BE2C (cell line): ENCODE measurements around the gene CDR2L.

ENCODE experiments used
- DNase-seq: peaks from one replicate; pipeline ENCODE4 v3.0.0-alpha.2; 2020
- H3K27me3 ChIP-seq: fragments of 250-450 bp; sonication (Bioruptor Pico); 2 replicates; pipeline ENCODE4 v1.5.1; 2020; ENCODE audit warnings: mild to moderate bottlenecking
- H3K36me3 ChIP-seq: fragments of 250-450 bp; sonication (Bioruptor Pico); 2 replicates; pipeline ENCODE4 v1.5.1; 2020; ENCODE audit warnings: mild to moderate bottlenecking
- H3K4me1 ChIP-seq: fragments of 250-450 bp; sonication (Bioruptor Pico); 2 replicates; pipeline ENCODE4 v1.5.1; 2020
- H3K4me3 ChIP-seq: 2 replicates; pipeline ENCODE4 v1.5.1; 2011; ENCODE audit warnings: low read depth, low read length
- H3K9me3 ChIP-seq: fragments of 250-450 bp; sonication (Bioruptor Pico); 2 replicates; pipeline ENCODE4 v1.5.1; 2020
- TF ChIP-seq, protein P1 (sequence below): IDR thresholded peaks from 2 replicates; pipeline ENCODE4 v1.5.1; 2012; ENCODE audit warnings: mild to moderate bottlenecking, low read depth, low read length

CDR2L gene

DNA sequence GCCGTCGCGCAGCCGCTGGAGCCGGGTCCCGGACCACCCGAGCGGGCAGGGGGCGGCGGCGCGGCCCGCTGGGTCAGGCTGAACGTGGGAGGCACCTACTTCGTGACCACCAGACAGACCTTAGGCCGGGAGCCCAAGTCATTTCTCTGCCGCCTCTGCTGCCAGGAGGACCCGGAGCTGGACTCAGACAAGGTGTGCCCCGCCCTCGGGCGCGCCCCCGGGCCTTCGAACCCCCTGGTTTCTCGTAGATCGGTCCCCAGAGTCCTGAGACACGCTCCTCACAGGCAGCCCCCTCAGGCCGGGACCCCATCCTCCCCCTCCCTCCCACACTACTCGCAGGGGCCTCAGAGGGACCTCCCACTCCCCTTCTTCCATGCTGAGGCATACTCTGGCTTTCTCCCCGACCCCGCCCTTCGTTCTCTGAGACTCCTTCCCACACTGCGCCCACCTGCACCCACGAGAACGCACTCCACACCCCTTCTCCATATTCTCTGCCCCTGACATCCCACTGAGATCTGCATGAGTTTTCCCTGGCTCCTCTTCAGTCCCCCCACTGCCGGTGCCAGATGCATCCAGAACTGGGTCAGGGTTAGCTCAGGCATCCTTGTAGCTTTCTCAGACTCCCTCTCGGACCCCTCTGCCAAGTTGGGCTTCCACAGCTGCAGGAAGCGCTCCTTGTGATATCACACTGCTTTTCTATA, 60.1 kb downstream of the CDR2L start:
- Histone ChIP-seq H3K9me3 (no peaks in the 10 kb centered on the region), H3K4me3 (peak overlapping the region; percentile 94), H3K4me1 (peaks cover 2% of the 10 kb centered on the region), H3K36me3 (peaks cover 15% of the 10 kb centered on the region), H3K27me3 (no peaks in the 10 kb centered on the region)
- TF ChIP-seq, protein P1, sequence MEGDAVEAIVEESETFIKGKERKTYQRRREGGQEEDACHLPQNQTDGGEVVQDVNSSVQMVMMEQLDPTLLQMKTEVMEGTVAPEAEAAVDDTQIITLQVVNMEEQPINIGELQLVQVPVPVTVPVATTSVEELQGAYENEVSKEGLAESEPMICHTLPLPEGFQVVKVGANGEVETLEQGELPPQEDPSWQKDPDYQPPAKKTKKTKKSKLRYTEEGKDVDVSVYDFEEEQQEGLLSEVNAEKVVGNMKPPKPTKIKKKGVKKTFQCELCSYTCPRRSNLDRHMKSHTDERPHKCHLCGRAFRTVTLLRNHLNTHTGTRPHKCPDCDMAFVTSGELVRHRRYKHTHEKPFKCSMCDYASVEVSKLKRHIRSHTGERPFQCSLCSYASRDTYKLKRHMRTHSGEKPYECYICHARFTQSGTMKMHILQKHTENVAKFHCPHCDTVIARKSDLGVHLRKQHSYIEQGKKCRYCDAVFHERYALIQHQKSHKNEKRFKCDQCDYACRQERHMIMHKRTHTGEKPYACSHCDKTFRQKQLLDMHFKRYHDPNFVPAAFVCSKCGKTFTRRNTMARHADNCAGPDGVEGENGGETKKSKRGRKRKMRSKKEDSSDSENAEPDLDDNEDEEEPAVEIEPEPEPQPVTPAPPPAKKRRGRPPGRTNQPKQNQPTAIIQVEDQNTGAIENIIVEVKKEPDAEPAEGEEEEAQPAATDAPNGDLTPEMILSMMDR, result no peak
- no peak for DNase-seq

DNA sequence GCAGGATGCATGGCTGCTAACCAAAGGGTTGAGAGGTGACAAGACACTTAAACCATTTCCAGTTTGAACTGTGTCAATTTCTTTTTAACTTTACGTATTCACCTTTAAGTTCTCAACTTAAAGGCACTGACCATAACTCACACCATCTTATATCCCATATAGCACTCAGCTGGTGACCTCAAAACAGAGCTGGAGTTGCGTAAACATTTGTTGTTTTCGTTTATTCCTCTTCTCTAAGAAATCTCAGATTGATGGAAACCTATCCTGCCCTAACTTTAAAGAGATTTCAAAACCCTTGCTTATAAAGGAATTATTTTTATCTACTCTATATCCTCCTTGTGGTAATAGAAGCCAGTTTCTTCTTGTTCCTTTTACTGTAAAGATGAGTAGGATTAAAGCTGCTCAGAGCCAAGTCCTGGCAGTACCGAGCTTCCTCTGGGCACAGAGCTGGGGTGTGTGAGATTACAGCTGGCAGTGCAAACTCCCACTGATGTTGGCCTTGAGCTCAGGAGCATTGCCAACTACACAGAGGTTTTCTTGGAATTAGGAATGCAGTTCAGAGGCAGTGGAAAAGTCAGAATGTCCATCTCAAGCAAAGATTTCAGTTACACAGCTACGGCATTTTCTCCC, 60.9 kb downstream of the CDR2L start:
- H3K4me3 ChIP-seq, result peak overlapping the region; percentile 94
- H3K27me3 ChIP-seq, result no peaks in the 10 kb centered on the region
- H3K9me3 ChIP-seq, result no peaks in the 10 kb centered on the region
- no peak for DNase-seq
- H3K4me1 ChIP-seq, result peaks cover 2% of the 10 kb centered on the region
- peaks cover 23% of the 10 kb centered on the region for H3K36me3 ChIP-seq
- TF ChIP-seq, protein P1, result no peak

DNA sequence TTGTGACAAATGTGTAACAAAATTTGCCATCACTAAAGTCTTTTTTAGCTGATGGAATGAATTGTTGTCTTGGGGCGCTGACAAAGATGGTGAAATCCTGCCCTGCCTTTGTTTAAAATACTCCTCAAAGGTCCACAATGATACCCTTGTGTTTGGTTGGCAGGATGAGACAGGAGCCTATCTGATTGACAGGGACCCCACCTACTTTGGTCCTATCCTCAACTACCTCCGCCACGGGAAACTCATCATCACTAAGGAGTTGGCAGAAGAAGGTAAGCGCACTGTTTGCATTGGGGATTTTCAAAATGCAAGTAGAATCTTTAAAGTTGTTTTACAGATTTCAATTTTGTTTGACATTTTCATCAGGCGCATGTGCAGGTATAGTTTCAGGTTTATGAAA, 61.6 kb downstream of the CDR2L start:
- Histone ChIP-seq H3K36me3 (peaks cover 27% of the 10 kb centered on the region), H3K9me3 (no peaks in the 10 kb centered on the region), H3K4me1 (peaks cover 2% of the 10 kb centered on the region), H3K4me3 (no peak overlapping the region), H3K27me3 (no peaks in the 10 kb centered on the region)
- TF ChIP-seq, protein P1, result no peak
- DNase-seq, result no peak

DNA sequence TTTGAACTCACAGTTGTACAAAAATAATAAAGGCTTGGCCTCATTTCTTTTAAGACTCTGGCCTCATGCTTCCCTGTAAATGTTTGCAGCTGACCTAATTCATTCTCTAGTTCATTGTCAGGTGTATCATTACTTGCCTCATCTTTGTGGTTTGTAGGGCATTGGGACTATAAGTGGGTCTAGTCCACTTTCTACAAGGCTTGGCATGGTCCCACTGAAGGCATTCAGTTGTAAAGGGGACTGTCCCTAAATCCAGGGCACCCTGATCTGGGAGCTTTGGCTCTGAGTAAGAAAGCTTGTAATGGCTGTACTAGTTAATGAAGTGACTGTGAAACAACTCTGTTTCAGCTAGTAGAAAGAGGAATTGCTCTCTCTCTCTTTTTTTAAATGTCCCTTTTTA, 62.3 kb downstream of the CDR2L start:
- no peak for DNase-seq
- H3K27me3 ChIP-seq, result no peaks in the 10 kb centered on the region
- peaks cover 31% of the 10 kb centered on the region for H3K36me3 ChIP-seq
- H3K9me3 ChIP-seq, result no peaks in the 10 kb centered on the region
- TF ChIP-seq, protein P1, result no peak
- peaks cover 2% of the 10 kb centered on the region for H3K4me1 ChIP-seq
- H3K4me3 ChIP-seq, result no peak overlapping the region

DNA sequence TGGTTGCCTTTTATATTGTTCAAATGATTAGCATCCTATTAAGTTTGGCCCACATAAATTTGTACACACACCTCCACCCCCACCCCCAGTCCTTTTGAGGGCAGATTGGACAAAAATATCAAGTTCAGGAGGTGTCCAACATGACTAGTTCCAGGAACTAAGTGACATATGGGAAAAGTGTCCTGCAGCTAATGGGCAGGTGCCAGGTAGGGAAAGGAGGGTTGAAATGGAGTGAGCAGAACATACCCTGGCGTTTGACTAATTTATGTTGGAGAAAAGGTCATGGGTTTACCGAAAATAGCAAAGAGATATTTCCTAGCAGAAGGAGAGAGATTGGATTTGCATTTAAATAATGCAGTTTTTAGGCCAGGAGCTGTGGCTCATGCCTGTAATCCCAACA, 64.5 kb downstream of the CDR2L start:
- Histone ChIP-seq H3K4me3 (no peak overlapping the region), H3K4me1 (peaks cover 2% of the 10 kb centered on the region), H3K36me3 (peaks cover 34% of the 10 kb centered on the region), H3K27me3 (no peaks in the 10 kb centered on the region), H3K9me3 (no peaks in the 10 kb centered on the region)
- TF ChIP-seq, protein P1, result no peak
- DNase-seq, result no peak
